ENCODE results near the gene BRD4. TPM values are rescaled to one million over a fixed set of nuclear protein-coding genes. Genes with fewer than 3 reads are reported as not detected.

BRD4 gene
- total RNA-seq, 1 donor from 2014 or later, result 55.1 TPM

DNA sequence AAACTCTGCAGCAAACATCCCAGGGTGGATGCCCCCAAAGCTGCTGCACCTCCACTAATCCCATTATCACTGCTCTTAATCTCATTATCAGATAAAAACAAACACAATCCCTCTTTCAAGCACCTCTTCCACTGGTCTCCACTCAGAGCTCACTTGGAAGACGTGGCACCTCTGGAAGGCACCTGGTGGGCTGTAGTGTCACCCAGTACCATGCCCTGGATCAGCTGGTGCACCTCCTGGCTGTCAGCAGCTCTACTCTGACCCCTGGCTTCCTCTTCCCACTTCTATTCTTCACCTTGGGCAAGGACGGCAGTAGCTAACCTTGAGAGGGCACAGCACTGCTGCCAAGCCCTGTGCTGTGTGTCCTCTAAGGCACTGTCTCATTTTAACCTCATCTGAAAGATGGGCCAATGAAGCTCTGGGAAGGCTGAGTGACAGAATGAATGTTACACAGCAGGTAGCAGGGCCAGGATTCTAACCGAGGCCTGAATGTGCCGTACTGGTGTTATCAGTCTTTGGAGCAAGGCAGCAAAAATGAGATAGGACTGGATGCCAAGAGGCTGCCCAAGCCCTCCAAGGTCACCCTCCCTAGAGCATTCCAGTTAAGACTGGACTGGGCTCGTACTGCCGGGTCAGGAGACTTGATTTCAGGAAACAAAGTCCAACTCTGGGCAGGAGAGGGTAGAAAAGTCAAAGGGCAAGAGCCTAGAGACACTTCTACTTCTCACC, 7.4 kb downstream of the BRD4 start:
- intact Hi-C loops (cut with DNase I), result loop anchor here (5.0 kb wide), 1 partner anchor 58 kb away; no protein-coding TSS in a partner anchor
- peak; percentile 49 for DNase-seq

GRCh38 chr19:15323496-15324235, 8.7 kb downstream of the BRD4 start:
- DNase-seq (peak; percentile 74), ATAC-seq (ENCODE audit: poor library complexity) (peak; percentile 42)
- intact Hi-C loops (cut with DNase I), result no loop called here

More for the DNA sequence above, 7.4 kb downstream of the BRD4 start:
- peak; percentile 63 for ATAC-seq (ENCODE audit: poor library complexity)

DNA sequence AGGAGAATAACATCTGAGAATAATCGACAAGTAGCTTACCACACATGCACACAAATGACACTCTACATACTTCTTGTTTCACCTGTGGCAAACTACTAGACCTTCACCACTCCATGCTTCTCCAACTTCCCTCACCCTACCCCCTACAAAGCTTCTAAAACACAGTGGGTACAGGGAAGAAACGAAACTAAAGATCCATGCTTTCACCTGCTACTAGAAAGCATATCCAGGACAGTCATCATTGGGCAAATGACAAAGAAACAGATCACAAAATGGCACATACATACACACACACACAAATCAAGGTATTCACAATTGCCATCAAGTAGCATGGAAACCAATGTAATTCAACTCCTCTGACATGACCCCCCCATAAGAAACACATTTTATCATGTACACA, 10.6 kb downstream of the BRD4 start:
- ATAC-seq (ENCODE audit: poor library complexity), result no peak
- intact Hi-C loops (cut with DNase I), result no loop called here
- DNase-seq, result no peak

GRCh38 chr19:15320116-15320515, 12.2 kb downstream of the BRD4 start:
- intact Hi-C loops (cut with DNase I), result no loop called here
- DNase-seq (no peak), ATAC-seq (ENCODE audit: poor library complexity) (no peak)

DNA sequence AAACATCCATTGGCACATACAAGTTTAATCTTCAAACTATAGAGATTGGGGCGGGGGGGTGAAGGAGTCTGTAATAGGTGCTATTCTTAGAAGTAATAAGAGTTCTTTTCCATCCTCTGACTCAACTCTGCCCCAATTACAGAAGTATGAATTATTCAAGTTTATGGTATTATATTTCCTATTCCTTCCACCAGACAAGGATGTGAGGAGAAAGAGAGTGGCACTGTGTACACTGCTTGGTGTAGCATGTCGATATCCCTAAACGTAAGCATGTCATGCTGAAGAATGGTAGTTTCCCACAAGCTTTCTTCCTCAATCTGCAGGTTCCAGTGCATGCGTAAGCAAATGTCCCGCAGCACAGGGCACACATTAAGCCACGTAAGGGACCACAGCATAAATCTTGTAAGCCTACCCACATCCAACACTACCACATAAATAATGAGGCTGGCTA, 14.1 kb downstream of the BRD4 start:
- DNase-seq (no peak), ATAC-seq (ENCODE audit: poor library complexity) (peak; percentile 6)
- intact Hi-C loops (cut with DNase I), result no loop called here

- ATAC-seq (ENCODE audit: poor library complexity), result no peak
- DNase-seq, result no peak
- intact Hi-C loops (cut with DNase I), result no loop called here
Observed at GRCh38 chr19:15317392-15318071, 14.8 kb downstream of the BRD4 start.

DNA sequence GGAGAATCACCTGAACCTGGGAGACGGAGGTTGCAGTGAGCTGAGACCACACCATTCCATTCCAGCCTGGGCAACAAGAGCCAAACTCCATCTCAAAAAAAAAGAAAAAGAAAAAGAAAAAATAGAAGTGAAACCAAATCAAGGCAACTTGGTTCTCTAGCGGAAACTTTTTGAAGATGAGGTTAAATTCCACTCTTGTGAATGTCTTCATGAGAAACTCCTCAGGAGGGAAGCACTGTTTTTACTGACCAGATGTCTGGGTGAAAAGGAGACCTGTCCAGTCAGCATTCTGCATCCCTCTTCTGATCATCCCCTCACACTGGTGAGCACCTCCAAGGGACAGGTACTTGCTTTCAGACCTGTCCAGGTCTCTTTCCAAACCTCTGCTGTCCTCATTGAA, 15.8 kb downstream of the BRD4 start:
- no peak for DNase-seq
- intact Hi-C loops (cut with DNase I), result no loop called here
- ATAC-seq (ENCODE audit: poor library complexity), result no peak

DNA sequence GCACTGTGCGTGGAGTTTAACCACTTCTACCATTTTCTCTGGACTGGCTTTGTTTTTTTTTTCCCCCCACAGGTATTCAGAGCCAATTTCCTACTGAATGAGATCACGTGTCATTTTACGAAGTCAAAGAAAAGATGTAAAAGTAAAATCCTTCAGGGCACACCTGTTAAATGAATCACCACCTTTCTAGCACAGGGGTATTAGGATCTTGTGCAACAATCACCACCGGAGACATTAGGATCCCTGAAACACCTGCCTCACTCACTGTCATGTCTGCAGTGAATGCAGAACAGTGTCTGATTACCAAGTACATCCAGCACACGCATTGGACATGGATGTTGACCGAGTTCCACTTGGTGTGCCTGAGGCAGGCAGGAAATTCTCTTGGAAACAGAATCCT, 17.2 kb downstream of the BRD4 start:
- ATAC-seq (ENCODE audit: poor library complexity) (no peak), DNase-seq (no peak)
- intact Hi-C loops (cut with DNase I), result no loop called here

GRCh38 chr19:15313649-15314279, 18.6 kb downstream of the BRD4 start:
- intact Hi-C loops (cut with DNase I), result no loop called here
- ATAC-seq (ENCODE audit: poor library complexity), result no peak
- no peak for DNase-seq

GRCh38 chr19:15307169-15307568, 25.2 kb downstream of the BRD4 start:
- ATAC-seq (ENCODE audit: poor library complexity), result no peak
- DNase-seq, result no peak
- intact Hi-C loops (cut with DNase I), result no loop called here

DNA sequence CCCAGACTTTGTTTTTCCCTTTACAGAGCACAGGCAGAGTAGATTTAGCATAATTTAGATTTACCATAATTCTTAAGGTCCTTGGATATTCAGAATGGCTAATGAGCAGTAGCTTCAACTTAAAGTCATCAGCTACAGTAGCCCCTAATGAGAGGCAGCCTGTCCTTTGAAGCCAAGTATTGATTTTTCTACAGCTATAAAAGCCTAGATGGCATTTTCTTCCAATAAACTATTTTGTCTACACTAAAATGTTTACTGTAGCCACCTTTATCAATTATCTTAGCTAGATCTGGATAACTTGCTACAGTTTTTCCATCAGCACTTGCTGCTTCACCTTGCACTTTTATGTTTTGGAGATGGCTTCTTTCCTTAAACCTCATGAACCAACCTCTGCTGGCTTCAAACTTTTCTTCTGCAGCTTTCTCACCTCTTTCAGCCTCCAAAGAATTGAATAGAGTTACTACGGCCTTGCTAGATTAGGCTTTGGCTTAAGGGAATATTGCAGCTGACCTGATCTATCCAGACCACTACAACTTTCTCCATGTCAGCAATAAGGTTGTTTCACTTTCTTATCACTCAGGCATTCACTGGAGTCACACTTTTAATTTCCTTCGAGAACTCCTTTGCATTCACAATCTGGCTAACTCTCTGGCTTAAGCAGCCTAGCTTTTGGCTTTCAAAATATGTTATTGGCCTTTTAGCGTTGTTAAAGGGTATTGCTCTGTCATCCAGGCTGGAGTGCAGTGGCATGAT, 26.6 kb downstream of the BRD4 start:
- no peak for DNase-seq
- no peak for ATAC-seq (ENCODE audit: poor library complexity)
- intact Hi-C loops (cut with DNase I), result no loop called here

DNA sequence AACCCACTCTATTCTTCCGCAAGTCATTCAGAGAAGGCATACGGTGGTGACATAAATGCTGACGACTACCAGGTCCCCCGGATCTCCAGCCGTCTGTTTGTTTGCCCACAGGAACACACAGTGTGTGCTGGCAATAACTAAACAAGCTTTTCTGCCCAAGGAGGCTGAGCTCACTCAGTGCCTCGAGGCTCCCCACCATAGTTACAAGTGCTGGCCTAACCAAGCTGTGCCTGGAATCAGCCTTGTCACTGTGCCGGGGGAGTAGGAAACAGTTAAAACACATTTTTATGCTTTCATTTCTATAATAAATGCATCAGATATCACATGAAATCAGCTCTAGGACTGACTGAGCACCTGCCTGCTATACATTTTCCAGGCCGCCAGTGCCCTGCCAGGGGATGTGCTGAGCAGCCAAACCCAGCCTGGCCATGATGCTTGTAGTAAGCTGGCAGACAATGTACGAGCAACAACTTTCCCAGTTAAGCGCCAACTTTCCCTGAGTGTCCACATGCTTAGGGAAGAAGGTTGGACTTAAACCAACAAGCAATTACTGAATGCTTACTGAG, 28.1 kb downstream of the BRD4 start:
- intact Hi-C loops (cut with DNase I), result no loop called here
- peak; percentile 67 for DNase-seq
- peak; percentile 82 for ATAC-seq (ENCODE audit: poor library complexity)

DNA sequence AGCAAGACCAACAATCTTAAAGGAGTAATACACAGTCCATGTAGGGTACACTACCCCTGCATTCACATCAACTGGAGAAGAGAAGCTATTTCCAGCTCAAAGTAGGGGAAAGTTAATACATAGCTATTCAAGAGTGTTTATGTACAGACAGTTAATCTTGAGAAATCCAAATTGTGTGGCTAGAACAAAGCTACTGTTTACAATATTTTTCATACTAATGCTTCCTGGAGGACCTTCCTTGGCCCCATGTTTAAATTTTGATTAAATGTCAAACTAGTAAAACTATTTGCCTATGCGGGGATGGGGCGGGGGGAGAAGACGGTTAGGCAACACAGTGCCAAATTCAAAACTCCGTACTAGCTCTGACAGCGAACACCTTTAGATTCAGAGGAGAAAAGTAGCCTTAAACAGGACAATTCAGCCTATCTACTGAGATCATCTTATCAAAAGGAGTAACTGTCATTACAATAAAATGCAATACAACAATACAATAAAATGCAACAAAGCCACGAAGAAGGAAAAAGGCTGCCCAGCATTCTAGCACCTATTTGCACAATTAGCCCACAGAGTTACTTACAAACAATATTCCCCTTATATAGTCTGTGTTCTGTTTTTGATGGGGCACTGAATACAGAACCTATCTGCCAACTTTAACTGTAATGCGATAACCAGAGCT, 29.1 kb downstream of the BRD4 start:
- DNase-seq (no peak), ATAC-seq (ENCODE audit: poor library complexity) (no peak)
- intact Hi-C loops (cut with DNase I), result no loop called here

DNA sequence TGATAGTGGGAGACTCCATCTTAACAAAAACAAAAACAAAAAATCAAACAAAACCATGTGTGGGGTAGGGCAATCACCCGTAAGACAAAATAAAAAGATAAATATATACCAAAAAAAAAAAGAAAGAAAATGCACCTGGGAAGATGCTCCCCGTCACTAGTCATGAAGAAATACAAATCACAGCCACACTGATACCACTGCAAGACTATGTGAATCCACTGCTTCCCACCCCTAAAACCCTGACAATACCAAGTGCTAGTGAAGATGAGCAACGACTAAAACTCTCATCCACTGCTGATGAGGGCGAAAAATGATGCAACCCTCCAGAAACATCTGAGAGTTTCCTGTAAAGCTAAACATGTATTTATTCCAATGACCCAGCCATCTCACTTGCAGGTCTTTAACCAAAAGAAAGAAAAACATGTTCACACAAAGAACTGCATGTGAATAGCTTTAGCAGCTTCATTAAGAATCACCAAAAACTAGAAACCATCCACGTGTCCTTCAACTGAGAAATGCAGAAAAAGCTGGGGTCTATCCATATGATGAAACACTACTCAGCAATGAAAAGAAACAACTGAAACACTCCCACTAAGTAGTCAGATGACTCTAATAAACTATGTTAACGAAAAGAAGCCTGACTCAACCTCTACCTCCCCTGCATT, 31.7 kb downstream of the BRD4 start:
- DNase-seq (no peak), ATAC-seq (ENCODE audit: poor library complexity) (no peak)
- intact Hi-C loops (cut with DNase I), result no loop called here

DNA sequence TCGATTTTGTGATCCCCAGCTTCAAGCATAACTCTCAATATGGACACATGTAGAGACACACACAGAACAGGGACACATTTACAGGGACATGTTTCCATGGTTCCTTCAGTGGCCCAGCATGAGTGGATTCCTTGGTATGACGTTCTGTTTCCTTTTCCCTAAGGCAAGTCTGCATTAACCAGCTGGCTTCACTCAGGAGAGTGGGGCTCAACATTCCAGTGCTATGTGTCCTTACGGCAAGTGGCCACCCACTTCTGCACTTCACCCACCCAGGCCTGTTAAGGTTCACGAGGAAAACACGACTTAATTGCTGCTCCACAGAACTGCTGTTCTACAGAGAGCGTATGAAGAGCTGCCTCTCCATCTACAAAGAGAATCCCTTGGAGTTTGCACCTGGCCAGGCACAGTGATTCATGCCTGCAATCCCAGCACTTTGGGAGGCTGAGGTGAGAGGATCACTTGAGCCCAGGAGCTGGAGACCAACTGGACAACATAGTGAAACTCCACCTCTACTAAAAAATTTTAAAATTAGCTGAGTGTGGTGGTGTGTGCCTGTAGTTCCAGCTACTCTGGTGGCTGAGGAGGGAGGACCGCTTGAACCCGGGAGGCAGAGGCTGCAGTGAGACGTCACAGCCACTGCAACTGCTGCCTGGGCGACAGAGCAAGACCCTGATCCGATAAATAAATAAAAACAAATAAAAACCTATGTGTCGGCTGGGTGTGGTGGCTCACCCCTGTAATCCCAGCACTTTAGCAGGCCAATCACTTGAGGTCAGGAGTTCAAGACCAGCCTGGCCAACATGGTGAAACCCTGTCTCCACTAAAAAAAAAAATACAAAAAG, 32.5 kb downstream of the BRD4 start:
- no peak for ATAC-seq (ENCODE audit: poor library complexity)
- intact Hi-C loops (cut with DNase I), result no loop called here
- DNase-seq, result no peak

GRCh38 chr19:15298847-15299567, 33.3 kb downstream of the BRD4 start:
- no peak for ATAC-seq (ENCODE audit: poor library complexity)
- no peak for DNase-seq
- intact Hi-C loops (cut with DNase I), result no loop called here
